CD4-positive, alpha-beta T cell treated with Interleukin-4 for 1 hour (primary cell): Measurements from ENCODE around the gene SLC5A12.

Source experiments
- DNase-seq, 2 donors: peaks; one replicate each; pipeline ENCODE4 v3.0.0-alpha.2; 2020 to 2022

The SLC5A12 gene

GRCh38 chr11:26721948-26722475, at the start of gene SLC5A12:
Gene SLC5A12, minus strand, starts transcription at chr11:26722060. Its CDS starts 346 bp downstream, at chr11:26721714.
- no peak for DNase-seq

DNA sequence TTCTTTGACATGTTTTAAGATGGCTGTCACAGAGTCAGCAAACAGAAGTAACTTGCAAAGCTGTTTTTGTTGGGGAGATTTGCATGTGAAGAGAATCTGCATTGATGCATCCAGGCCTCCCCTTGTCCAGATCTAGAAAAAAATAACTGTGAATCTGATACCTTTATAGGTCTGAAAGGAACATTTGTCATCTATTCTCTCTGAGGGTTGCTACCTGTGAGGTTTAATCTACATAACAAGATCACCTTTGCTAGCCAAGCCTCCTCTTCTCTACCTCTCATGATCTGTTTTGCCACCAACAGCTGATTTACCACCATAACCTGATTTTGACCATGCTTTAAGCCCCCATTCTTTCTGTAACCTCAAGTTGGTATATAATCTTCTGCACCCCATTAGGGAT, 47.2 kb upstream of the SLC5A12 start:
- no peak for DNase-seq

DNA sequence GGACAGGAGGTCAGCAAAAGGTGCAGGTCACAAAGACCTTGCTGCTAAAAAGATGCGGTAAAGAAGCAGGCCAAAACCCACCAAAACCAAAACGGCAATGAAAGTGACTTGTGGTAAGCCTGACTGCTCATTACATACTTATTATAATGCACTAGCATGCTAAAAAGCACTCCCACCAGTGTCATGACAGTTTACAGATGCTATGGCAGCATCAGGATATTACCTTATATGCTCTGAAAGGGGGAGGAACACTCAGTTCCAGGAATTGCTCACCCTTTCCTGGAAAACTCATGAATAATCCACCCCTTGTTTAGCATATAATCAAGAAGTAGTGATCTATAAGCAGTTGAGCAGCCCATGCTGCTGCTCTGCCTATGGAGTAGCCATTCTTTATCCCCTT, 45.2 kb upstream of the SLC5A12 start:
- no peak for DNase-seq

DNA sequence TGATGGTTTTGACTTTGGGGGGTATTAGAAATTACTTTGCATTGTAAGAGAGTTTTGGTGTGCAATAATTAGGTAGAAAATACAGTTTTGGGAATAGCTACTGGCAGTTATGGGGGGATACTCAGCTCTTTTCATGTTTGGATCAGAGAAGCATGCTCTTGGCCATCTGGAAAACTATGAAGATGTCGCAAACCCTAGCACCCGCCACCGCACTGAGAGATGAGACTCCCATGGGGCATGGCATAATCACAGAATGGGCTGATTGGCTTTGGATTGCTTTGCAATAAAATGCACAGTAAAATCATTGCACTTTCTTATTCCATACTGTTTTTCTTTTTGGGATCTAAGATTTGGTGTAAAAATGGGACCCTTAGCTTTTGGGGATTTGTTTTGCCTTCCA, 43.5 kb upstream of the SLC5A12 start:
- DNase-seq, result no peak

- DNase-seq, result no peak
Observed at GRCh38 chr11:26764825-26765224, 43.0 kb upstream of the SLC5A12 start.

DNA sequence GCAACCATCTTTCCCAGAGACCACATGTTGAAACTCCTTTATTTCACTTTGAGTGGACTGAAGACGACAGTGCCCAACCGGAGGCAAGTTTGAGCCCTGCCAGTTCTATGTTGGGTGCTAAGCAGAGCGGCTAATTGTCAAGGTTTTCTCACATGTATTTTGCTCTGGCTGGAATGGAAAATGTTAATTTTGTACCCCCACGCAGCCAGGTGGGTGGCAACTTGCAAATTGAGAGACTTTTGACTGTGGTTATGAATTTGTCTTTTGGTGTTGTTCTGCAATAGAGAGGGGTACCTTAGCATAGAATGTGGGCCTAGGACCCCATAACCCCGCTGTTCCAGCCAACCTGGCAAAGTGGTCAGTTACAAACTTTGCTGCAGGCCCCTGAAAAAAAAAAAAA, 42.5 kb upstream of the SLC5A12 start:
- no peak for DNase-seq

GRCh38 chr11:26762089-26762488, 40.2 kb upstream of the SLC5A12 start:
- DNase-seq, result no peak

DNA sequence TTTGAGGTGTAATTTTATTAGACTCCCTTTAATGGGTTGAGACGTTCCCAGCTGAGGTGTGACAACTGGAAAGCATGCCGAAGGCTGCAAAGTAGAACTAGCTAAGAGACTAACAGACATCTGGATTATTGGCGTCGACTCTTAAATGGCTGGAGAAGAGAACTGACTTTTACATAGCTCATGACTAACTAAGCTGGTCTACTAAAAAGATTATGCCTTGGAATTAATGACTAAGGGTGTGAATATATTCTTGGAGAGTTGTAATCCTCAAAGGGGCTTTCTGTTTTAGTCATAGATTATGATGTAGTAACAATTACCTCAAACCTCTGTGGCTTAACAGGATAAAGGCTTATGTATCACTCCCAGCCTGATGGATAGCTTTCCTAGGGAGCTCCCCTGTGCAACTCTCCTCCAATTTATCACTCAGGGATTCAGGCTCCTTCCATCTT, 39.5 kb upstream of the SLC5A12 start:
- no peak for DNase-seq

DNA sequence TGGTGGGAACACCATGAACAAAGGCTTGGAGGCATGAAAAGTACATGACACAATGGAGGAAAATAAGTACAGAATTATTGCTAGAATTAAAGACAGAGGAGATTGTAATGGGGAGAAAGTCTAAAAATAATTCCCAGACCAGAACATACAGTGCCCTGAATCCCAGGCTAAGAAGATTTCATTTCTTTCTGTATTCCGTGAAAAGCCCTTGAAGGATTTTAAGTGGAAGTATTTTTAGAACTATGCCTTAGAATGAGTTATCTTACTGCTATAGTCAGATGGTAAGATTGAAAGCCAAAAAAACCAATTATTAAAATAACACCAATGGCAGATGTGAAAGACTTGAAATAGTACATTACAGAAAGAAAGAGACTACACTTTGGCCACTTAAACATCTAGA, 36.1 kb upstream of the SLC5A12 start:
- DNase-seq, result no peak

DNA sequence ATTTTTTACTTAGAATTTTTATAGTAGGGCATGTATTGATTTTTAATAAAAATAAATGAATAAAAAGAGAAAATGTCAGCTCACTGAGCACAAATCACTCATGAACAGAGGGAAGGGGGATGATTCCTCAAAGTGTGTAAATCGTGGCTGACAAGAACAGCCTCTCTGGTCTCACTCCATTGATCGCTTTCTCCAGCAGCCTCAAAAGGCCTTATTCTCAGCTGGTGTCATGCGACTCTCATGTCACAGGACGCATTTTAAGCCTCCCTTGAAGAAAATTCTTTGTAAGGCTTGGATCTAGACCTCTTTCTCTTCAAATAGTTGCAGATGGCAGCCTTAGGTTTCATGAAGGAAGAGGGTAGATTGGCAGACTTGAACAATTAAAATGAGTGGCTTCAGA, 33.9 kb upstream of the SLC5A12 start:
- no peak for DNase-seq

DNA sequence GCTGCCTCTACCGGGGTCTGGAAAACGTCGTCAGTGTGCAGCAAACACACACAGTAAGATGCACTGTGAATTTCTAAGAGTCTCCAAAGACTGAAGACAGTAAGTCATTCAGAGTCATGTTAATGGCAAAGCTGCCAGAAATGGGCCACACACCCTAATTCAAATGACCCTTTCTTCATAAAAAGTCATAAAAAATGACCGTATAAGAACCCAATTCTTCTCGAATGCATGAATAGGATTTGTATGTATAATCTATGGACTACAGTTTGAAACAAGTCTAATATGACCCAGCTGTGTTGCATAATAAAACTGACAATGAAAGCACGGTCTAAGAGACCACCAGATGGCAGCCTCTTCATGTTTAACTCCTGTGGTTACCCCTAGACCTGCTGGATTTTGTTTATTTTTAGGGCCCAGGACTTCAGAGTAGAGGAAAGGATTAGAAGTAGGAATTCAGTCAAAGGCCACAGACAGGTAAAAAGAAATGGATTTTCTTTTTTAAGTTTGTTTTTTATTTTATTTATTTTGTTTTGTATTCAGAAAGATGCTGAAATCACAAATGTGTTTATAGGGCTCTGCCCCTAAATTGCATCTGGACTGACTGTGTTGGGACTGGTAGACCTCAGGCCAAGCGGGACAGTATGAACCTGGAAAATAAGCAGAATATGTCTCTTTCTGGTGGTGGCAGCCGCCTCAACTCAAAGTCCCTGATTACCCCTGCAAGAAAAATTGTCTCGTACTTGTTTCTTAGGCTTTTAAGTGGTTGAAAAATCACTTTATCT, 32.1 kb upstream of the SLC5A12 start:
- no peak for DNase-seq

DNA sequence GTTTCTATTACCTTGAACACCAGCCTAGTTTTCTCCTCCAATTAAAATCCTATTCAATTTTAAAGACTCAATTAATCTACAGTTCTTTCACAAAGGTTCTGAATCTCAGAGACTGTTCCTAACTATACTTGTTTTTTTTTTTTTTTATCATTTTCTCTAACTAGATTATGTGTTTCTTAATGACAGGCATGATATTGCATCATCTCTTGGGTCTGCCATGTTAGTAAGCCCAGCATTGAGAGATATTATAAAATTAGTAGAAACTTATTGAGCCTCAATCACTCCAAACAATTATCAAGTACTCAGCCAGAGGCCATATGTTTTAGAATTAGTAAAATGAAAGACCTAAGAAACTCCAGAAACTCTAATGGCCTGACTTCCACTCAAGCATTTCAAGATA, 28.1 kb upstream of the SLC5A12 start:
- no peak for DNase-seq

GRCh38 chr11:26743622-26744021, 21.8 kb upstream of the SLC5A12 start:
- no peak for DNase-seq

GRCh38 chr11:26742966-26743365, 21.1 kb upstream of the SLC5A12 start:
- DNase-seq, result no peak

GRCh38 chr11:26741036-26741435, 19.2 kb upstream of the SLC5A12 start:
- DNase-seq, result no peak

- DNase-seq, result no peak
Observed at GRCh38 chr11:26739366-26740073, 17.7 kb upstream of the SLC5A12 start.

DNA sequence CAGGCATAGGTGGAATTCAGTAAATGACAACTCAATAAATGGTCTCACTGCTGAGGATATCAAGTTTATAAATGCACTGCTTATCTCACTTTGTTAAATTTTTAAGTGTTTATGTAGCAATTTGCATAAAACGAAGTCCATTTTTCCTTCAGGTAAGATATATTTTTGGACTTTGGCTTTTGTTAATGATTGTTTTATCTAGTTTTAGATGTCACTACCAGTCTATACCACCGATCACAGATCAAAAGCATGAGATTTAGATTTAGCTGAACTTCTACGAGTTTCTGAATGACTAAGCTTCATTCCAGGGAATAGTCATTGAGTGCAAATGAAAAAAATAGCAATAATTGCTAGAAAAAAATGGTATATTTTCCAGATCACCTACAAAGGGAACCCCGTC, 12.8 kb upstream of the SLC5A12 start:
- no peak for DNase-seq

DNA sequence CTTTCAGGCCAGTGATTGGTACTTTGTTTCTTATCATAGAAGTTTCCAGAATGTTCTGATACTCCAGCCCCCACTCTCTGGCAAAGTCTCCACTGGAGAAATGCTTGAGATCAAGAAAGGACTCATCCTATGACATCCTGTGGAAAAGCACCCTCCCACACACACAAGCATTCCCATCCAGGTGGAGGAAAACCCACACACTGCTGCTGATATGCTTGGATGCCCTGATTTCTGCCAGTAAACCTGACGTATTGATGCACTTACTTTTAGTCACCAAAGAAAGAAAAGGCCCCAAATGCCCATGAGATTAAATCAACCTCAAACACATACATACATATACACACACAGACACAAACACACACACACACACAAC, 9.2 kb upstream of the SLC5A12 start:
- DNase-seq, result no peak

- DNase-seq, result no peak
Observed at GRCh38 chr11:26730414-26731083, 8.7 kb upstream of the SLC5A12 start.

- DNase-seq, result no peak
Observed at GRCh38 chr11:26729284-26729683, 7.4 kb upstream of the SLC5A12 start.

GRCh38 chr11:26726960-26727359, 5.1 kb upstream of the SLC5A12 start:
- no peak for DNase-seq

- no peak for DNase-seq
Observed at GRCh38 chr11:26719998-26720397, 1.9 kb downstream of the SLC5A12 start.

GRCh38 chr11:26719289-26719973, 2.4 kb downstream of the SLC5A12 start:
- DNase-seq, result no peak
